Left ventricle myocardium inferior (tissue), 1 donor: ENCODE measurements around the gene OR9G4. TPM values are rescaled to one million over a fixed set of nuclear protein-coding genes. Genes with fewer than 3 reads are reported as not detected.

Source experiments
- DNase-seq: peaks from one replicate; pipeline ENCODE4 v3.0.0-alpha.2; 2020
- H3K27ac ChIP-seq: fragments of 200-600 bp; replicated peaks from 2 replicates; pipeline ENCODE4 v1.8.0; 2021
- H3K27me3 ChIP-seq: fragments of 200-600 bp; 2 replicates; pipeline ENCODE4 v1.8.0; 2021; ENCODE audit warnings: low read depth
- H3K36me3 ChIP-seq: fragments of 200-600 bp; 2 replicates; pipeline ENCODE4 v1.8.0; 2021
- H3K4me1 ChIP-seq: fragments of 200-600 bp; 2 replicates; pipeline ENCODE4 v1.8.0; 2021
- H3K4me3 ChIP-seq: fragments of 200-600 bp; 2 replicates; pipeline ENCODE4 v1.8.0; 2021; ENCODE audit warnings: mild to moderate bottlenecking, moderate library complexity
- H3K9me3 ChIP-seq: fragments of 200-600 bp; replicated peaks from 2 replicates; pipeline ENCODE4 v1.8.0; 2021
- CTCF ChIP-seq: fragments of 200-600 bp; IDR thresholded peaks from 2 replicates; pipeline ENCODE4 v1.8.0; 2021; ENCODE audit warnings: antibody characterized with exemption, mild to moderate bottlenecking, borderline replicate concordance
- intact Hi-C: fragments of 100-400 bp; cut with micrococcal nuclease; formaldehyde crosslinking; loops from one replicate; pipeline ENCODE4 v1.11.0; 2022
- total RNA-seq: library from RNA; stranded (reverse); fragmentation: NEBNext Ultra II Directional; extraction: Animal tissue kit (Norgen Biotek cat#: 25700); gene quantifications from one replicate; pipeline ENCODE4 v1.2.1, GENCODE V29; 2021
- donor health status: DM: no; HTN: yes; CAD: no; lungs with severe emphysema.

OR9G4 gene
- total RNA-seq, 1 donor from 2014 or later = not detected

DNA sequence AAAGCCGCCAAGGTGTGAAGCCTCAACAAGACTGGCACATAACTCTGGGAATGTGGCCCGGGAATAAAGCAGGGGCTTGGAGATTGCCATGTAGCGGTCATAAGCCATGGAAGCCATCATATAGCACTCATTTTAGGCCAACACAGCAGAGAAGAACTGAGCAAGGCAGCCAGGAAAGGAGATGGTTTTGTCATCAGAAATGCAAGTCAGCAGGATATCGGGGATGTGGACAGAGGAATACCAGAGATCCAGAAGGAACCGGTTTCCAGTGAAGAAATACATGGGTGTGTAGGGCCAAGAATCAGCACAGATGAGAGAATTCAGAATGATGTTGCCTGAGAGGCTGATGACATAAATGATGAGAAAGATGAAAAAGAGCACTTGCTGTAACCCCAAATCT lies 3.0 kb upstream of the OR9G4 start:
- Histone ChIP-seq H3K27ac (no peak overlapping the region), H3K27me3 (no peaks in the 10 kb centered on the region), H3K4me1 (no peaks in the 10 kb centered on the region), H3K9me3 (peaks cover 14% of the 10 kb centered on the region), H3K36me3 (no peaks in the 10 kb centered on the region), H3K4me3 (no peak overlapping the region)
- no peak for DNase-seq
- no peak for TF ChIP-seq CTCF
- intact Hi-C loops = no loop called here

DNA sequence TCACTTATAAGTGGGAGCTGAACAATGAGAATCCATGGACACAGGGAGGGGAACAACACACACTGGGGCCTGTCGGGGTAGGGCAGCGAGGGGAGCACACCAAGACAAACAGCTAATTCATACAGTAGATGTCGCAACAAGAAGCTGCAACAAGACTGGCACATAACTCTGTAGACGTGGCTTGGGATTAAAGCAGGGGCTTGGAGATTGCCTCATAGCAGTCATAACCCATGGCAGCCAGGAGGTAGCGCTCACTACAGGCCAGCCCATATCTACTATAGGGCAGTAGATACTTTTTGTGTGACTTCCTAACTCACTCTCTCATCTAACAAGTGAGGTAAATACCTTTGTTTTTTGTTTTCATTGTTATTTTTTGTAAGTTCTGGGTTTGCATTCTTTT lies 1.7 kb upstream of the OR9G4 start:
- no peak overlapping the region for H3K27ac ChIP-seq
- intact Hi-C loops = no loop called here
- H3K9me3 ChIP-seq = peaks cover 14% of the 10 kb centered on the region
- no peaks in the 10 kb centered on the region for H3K4me1 ChIP-seq
- no peak overlapping the region for H3K4me3 ChIP-seq
- no peaks in the 10 kb centered on the region for H3K27me3 ChIP-seq
- no peaks in the 10 kb centered on the region for H3K36me3 ChIP-seq
- no peak for TF ChIP-seq CTCF
- DNase-seq = no peak

GRCh38 chr11:56740886-56741285 lies 7.6 kb downstream of the OR9G4 start:
- intact Hi-C loops = no loop called here
- Histone ChIP-seq H3K4me3 (no peak overlapping the region), H3K4me1 (no peaks in the 10 kb centered on the region), H3K27me3 (no peaks in the 10 kb centered on the region), H3K9me3 (no peaks in the 10 kb centered on the region), H3K36me3 (no peaks in the 10 kb centered on the region), H3K27ac (no peak overlapping the region)
- no peak for TF ChIP-seq CTCF
- DNase-seq = no peak

DNA sequence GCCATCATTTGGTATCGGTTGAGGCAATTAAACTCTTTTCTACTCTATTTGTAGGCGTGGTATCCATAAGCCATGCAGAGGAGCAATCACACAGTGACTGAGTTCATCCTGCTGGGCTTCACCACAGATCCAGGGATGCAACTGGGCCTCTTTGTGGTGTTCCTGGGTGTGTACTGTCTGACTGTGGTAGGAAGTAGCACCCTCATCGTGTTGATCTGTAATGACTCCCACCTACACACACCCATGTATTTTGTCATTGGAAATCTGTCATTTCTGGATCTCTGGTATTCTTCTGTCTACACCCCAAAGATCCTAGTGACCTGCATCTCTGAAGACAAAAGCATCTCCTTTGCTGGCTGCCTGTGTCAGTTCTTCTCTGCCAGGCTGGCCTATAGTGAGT lies 8.4 kb downstream of the OR9G4 start:
- no peak for DNase-seq
- Histone ChIP-seq H3K4me1 (no peaks in the 10 kb centered on the region), H3K27me3 (no peaks in the 10 kb centered on the region), H3K9me3 (no peaks in the 10 kb centered on the region), H3K4me3 (no peak overlapping the region), H3K36me3 (no peaks in the 10 kb centered on the region), H3K27ac (no peak overlapping the region)
- intact Hi-C loops = no loop called here
- TF ChIP-seq CTCF = no peak

DNA sequence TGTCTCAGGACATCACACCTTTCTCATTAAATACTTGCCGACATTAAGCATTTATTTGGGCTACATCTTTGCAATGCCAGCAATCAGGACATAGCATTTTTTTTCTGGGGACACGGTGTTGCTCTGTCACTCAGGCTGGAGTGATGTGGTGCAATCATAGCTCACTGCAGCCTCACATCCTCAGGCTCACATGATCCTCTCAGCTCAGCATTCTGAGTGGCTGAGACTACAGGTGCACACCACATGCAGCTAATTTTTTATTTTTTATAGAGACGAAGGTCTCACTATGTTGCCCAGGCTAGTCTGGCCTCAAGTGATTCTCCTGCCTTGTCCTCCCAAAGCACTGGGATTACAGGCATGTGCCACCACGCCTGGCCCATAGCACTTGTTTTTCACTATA lies 28.0 kb downstream of the OR9G4 start:
- intact Hi-C loops = no loop called here
- Histone ChIP-seq H3K4me1 (no peaks in the 10 kb centered on the region), H3K36me3 (no peaks in the 10 kb centered on the region), H3K27me3 (no peaks in the 10 kb centered on the region), H3K9me3 (no peaks in the 10 kb centered on the region), H3K4me3 (no peak overlapping the region), H3K27ac (no peak overlapping the region)
- TF ChIP-seq CTCF = no peak
- DNase-seq = no peak

- Histone ChIP-seq H3K27me3 (no peaks in the 10 kb centered on the region), H3K4me1 (no peaks in the 10 kb centered on the region), H3K9me3 (no peaks in the 10 kb centered on the region), H3K4me3 (no peak overlapping the region), H3K27ac (no peak overlapping the region), H3K36me3 (no peaks in the 10 kb centered on the region)
- no peak for TF ChIP-seq CTCF
- no peak for DNase-seq
- intact Hi-C loops = no loop called here
Observed at GRCh38 chr11:56716379-56716854, 32.1 kb downstream of the OR9G4 start.
